B cell (primary cell): Measurements from ENCODE around the gene TEX261. TPM values are rescaled to one million over a fixed set of nuclear protein-coding genes. Genes with fewer than 3 reads are reported as not detected.
"Not testable (repeated sequence)": the region's sequence is repeated elsewhere in the genome, so short reads cannot be mapped to it uniquely, and the experiment has no call there.

Experiments used
- ATAC-seq: fragments of 200-7000 bp; cut with Tn5 transposase; one replicate; pipeline ENCODE4 v1.10.0; 2021; ENCODE audit warnings: low read depth, mild to moderate bottlenecking, moderate number of reproducible peaks, moderate library complexity
- CTCF ChIA-PET: fragments of 350-600 bp; sonication (Branson Sonifier 250); formaldehyde crosslinking; loops from one replicate; lab custom pipeline; 2021; ENCODE audit warnings: antibody characterized with exemption, inconsistent platforms; lab: Charles Lee
- POLR2A ChIA-PET: fragments of 350-600 bp; sonication (Branson Sonifier 250); formaldehyde crosslinking; loops from one replicate; lab custom pipeline; 2021; ENCODE audit warnings: antibody characterized with exemption; lab: Charles Lee
- DNase-seq: peaks from one replicate; pipeline ENCODE4 v3.0.0; 2013
- H2AFZ ChIP-seq: 2 replicates; pipeline ENCODE4 v1.6.1; 2012; ENCODE audit warnings: mild to moderate bottlenecking, low read depth, low read length; ENCODE audit not compliant: insufficient read depth, poor library complexity, severe bottlenecking
- H3K27ac ChIP-seq, 2 donors: 1 replicate in 1 of 2; 2 replicates in 1 of 2; pipeline ENCODE4 v1.5.1; 2012 to 2013; ENCODE audit warnings: low read length in 2 of 2, mild to moderate bottlenecking in 2 of 2, moderate library complexity in 1 of 2
- H3K27me3 ChIP-seq, 4 experiments: fragments of 200-600 bp in 1 of 4; sonication (generic) in 1 of 4; replicated peaks in 1 of 4; 1 replicate in 2 of 4; 2 replicates in 2 of 4; pipeline versions ENCODE4 v1.6.1 to v1.7.0; 2013 to 2016; ENCODE audit warnings: low read length in 3 of 4, mild to moderate bottlenecking in 2 of 4, mixed read lengths in 1 of 4, moderate library complexity in 1 of 4; ENCODE audit not compliant: insufficient read depth in 4 of 4, control insufficient read depth in 3 of 4; ENCODE audit errors: control extremely low read depth in 1 of 4
- H3K36me3 ChIP-seq, 2 experiments: replicated peaks in 1 of 2; 1 replicate in 1 of 2; 2 replicates in 1 of 2; pipeline versions ENCODE4 v1.6.1 to v1.7.1; 2013; ENCODE audit warnings: low read length in 1 of 2; ENCODE audit not compliant: insufficient read depth in 2 of 2, control insufficient read depth in 1 of 2; ENCODE audit errors: control extremely low read depth in 1 of 2, extremely low read depth in 1 of 2
- H3K4me1 ChIP-seq, 2 donors: fragments of 200-600 bp in 1 of 2; sonication (generic) in 1 of 2; 1 replicate in 1 of 2; 2 replicates in 1 of 2; pipeline versions ENCODE4 v1.5.1 to v1.6.1; 2013 to 2017; ENCODE audit warnings: low read length in 2 of 2; ENCODE audit not compliant: control insufficient read depth in 2 of 2, insufficient read depth in 2 of 2
- H3K4me2 ChIP-seq: replicated peaks from 2 replicates; pipeline ENCODE3; 2012; ENCODE audit warnings: mild to moderate bottlenecking, low read depth, low read length; ENCODE audit not compliant: poor library complexity, severe bottlenecking
- H3K4me3 ChIP-seq, 5 experiments: fragments of 200-600 bp in 1 of 5; sonication (generic) in 1 of 5; 1 replicate in 3 of 5; 2 replicates in 2 of 5; pipeline versions ENCODE4 v1.5.1 to v1.7.0; 2011 to 2016; ENCODE audit warnings: low read length in 4 of 5, mild to moderate bottlenecking in 4 of 5, low read depth in 2 of 5, control low read depth in 1 of 5, moderate library complexity in 1 of 5; ENCODE audit not compliant: insufficient read depth in 1 of 5; ENCODE audit errors: control extremely low read depth in 1 of 5, extremely low read depth in 1 of 5
- H3K79me2 ChIP-seq: fragments of 200-600 bp; sonication (generic); one replicate; pipeline ENCODE4 v1.6.0; 2016; ENCODE audit warnings: low read length; ENCODE audit not compliant: control insufficient read depth, insufficient read depth
- H3K9ac ChIP-seq: fragments of 200-600 bp; sonication (generic); 2 replicates; pipeline ENCODE4 v1.6.1; 2017; ENCODE audit warnings: mild to moderate bottlenecking, low read length, moderate library complexity
- H3K9me3 ChIP-seq, 3 donors: one replicate each; pipeline versions ENCODE4 v1.6.1 to v1.7.1; 2013; ENCODE audit warnings: low read length in 2 of 3; ENCODE audit not compliant: control insufficient read depth in 2 of 3, insufficient read depth in 1 of 3; ENCODE audit errors: control extremely low read depth in 1 of 3
- H4K20me1 ChIP-seq: 2 replicates; pipeline ENCODE4 v1.6.0; 2012; ENCODE audit warnings: mild to moderate bottlenecking, low read length; ENCODE audit not compliant: insufficient read depth, control insufficient read depth, poor library complexity, severe bottlenecking
- H3K27ac Mint-ChIP-seq: one replicate; pipeline ENCODE4 v1.8.0; 2021; ENCODE audit warnings: mixed read lengths
- H3K27me3 Mint-ChIP-seq: one replicate; pipeline ENCODE4 v1.8.0; 2021; ENCODE audit warnings: mixed read lengths
- H3K4me1 Mint-ChIP-seq: one replicate; pipeline ENCODE4 v1.8.0; 2021; ENCODE audit warnings: mixed read lengths
- H3K4me3 Mint-ChIP-seq: one replicate; pipeline ENCODE4 v1.8.0; 2021; ENCODE audit warnings: mixed read lengths
- H3K9me3 Mint-ChIP-seq: one replicate; pipeline ENCODE4 v1.8.0; 2022; ENCODE audit warnings: mixed read lengths; ENCODE audit not compliant: insufficient read depth
- EZH2 ChIP-seq: IDR thresholded peaks from 2 replicates; pipeline ENCODE4 v1.6.1; 2012; ENCODE audit warnings: borderline replicate concordance, low read depth, mild to moderate bottlenecking, moderate library complexity, low read length; ENCODE audit not compliant: insufficient read depth, poor library complexity, severe bottlenecking
- WGBS: methylation state at CpG from one replicate; pipeline ENCODE4 v1.1.5; 2013; ENCODE audit warnings: missing lambda C conversion rate; ENCODE audit not compliant: insufficient coverage; 5-methylcytosine and 5-hydroxymethylcytosine counted together
- intact Hi-C: fragments of 100-400 bp; cut with micrococcal nuclease; formaldehyde crosslinking; loops from one replicate; pipeline ENCODE4 v1.10.0; 2022
- polyA plus RNA-seq: library from polyadenylated mRNA; depleted of rRNA; stranded (reverse); fragments of >200 nt; gene quantifications from 2 replicates; pipeline ENCODE4 v1.2.3, GENCODE V29; 2012
- total RNA-seq, 2 donors: library from RNA; stranded (reverse); fragments of 120-200 nt in 1 of 2; gene quantifications; 1 replicate in 1 of 2; 2 replicates in 1 of 2; pipeline versions ENCODE4 v1.2.3 to v1.2.4, GENCODE V29; 2013 to 2022
- TF ChIP-seq, protein P1 (sequence below): fragments of 200-600 bp; IDR thresholded peaks from one replicate; pipeline ENCODE4 v1.8.0; 2022; ENCODE audit warnings: antibody characterized with exemption, mild to moderate bottlenecking

TEX261 gene
- total and polyA plus RNA-seq, 2 donors (not counting 1 experiment from before 2014, with no cell fraction given): 29.0 to 56.4 TPM

DNA sequence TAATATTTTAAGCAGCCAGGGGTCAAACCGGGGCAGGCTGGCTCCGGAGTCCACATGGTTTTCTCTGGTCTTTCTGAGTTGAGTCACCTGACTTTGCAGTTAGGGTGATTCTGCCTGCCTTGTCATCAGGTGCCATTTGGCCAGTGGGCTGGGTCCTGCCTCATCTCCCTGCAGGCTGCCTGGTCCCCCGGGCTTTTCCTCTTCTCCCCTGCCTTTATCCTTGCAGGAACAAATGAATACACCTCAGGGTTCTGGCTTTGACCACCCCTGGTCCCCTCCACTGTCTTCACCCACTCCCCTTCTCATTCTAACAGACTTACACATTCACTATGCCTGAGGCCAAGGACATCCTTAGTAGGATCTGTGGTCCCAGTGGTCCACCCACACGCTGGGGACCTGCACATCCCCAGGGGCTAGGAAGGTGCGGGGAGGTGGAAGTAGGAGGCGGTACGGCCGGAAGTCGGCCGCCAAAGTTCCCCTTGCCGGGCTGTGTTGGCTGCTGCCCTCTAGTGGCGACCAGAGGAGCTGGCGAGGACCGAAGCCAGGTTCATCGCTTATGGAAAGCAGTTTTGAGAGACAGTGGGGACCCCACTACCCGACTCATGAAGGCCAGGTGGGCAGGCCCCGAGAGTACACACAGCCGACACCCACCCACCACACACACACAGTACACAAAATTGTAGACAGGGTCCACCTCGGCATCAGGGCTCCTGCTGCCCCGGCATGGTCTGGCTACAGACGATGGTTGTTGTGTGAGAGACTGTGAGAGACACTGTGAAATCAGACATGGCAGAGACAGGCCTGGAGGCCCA is 6.3 kb upstream of the TEX261 start:
- Histone ChIP-seq H3K4me2 (peak overlapping the region; percentile 84), H3K79me2 (peaks cover 5% of the 10 kb centered on the region), H4K20me1 (no peaks in the 10 kb centered on the region), H3K27ac (peak overlapping the region in 1 of 2 donors; percentile 46), H3K9me3 (peaks cover 0 to 5% (median 0%) of the 10 kb centered on the region in 3 donors), H3K9ac (peak overlapping the region; percentile 60), H3K36me3 (no peaks in the 10 kb centered on the region), H3K27me3 (no peaks in the 10 kb centered on the region), H2AFZ (peak overlapping the region; percentile 96), H3K4me3 (peak overlapping the region in 4 of 5 experiments; percentile 31 to 76 (median 40)), H3K4me1 (peaks cover 4 to 11% of the 10 kb centered on the region in 2 donors)
- ChIA-PET POLR2A (interaction anchor here (0.7 to 1.1 kb wide), 2 partner anchors 23 to 130 kb away, joined by 3 read pairs; partner anchors contain the start of gene ANKRD53), CTCF (interaction anchor here (0.6 to 3.4 kb wide), 20 partner anchors 8 to 697 kb away, joined by 3 to 49 read pairs (median 4); partner anchors contain the start of genes ANKRD53, MCEE, MPHOSPH10 and NAGK)
- peak overlapping the region; percentile 53 for H3K27ac Mint-ChIP-seq
- ATAC-seq (peak; percentile 97), DNase-seq (peak; percentile 87)
- peak overlapping the region; percentile 69 for H3K4me3 Mint-ChIP-seq
- intact Hi-C loops: loop anchor here (1.0 kb wide), 2 partner anchors 24 to 36 kb away; no protein-coding TSS in a partner anchor
- H3K9me3 Mint-ChIP-seq: no peaks in the 10 kb centered on the region
- TF ChIP-seq, protein P1, sequence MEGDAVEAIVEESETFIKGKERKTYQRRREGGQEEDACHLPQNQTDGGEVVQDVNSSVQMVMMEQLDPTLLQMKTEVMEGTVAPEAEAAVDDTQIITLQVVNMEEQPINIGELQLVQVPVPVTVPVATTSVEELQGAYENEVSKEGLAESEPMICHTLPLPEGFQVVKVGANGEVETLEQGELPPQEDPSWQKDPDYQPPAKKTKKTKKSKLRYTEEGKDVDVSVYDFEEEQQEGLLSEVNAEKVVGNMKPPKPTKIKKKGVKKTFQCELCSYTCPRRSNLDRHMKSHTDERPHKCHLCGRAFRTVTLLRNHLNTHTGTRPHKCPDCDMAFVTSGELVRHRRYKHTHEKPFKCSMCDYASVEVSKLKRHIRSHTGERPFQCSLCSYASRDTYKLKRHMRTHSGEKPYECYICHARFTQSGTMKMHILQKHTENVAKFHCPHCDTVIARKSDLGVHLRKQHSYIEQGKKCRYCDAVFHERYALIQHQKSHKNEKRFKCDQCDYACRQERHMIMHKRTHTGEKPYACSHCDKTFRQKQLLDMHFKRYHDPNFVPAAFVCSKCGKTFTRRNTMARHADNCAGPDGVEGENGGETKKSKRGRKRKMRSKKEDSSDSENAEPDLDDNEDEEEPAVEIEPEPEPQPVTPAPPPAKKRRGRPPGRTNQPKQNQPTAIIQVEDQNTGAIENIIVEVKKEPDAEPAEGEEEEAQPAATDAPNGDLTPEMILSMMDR: peak; percentile 94
- TF ChIP-seq EZH2: no peak
- peaks cover 7% of the 10 kb centered on the region for H3K4me1 Mint-ChIP-seq
- H3K27me3 Mint-ChIP-seq: peaks cover 12% of the 10 kb centered on the region
- 13% methylated on average over 17 of the region's 21 CpGs for WGBS

DNA sequence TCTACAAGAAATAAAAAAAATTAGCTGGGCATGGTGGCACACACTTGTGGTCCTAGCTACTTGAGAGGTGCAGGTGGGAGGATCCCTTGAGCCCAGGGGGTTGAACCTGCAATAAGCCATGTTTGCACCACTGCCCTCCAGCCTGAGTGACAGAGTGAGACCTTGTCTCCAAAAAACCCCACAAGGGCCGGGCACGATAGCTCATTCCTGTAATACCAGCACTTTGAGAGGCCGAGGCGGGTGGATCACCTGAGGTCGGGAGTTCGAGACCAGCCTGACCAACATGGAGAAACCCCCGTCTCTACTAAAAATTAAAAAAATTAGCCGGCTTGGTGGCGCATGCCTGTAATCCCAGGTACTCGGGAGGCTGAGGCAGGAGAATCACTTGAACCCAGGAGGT is 5.3 kb upstream of the TEX261 start:
- ATAC-seq, H4K20me1 ChIP-seq, POLR2A ChIA-PET, H3K4me3 ChIP-seq, H3K9ac ChIP-seq, intact Hi-C loops, H3K9me3 Mint-ChIP-seq, H3K27ac ChIP-seq, H3K27me3 Mint-ChIP-seq, H2AFZ ChIP-seq, H3K27ac Mint-ChIP-seq, H3K4me3 Mint-ChIP-seq, H3K36me3 ChIP-seq, H3K27me3 ChIP-seq, H3K9me3 ChIP-seq, DNase-seq, H3K4me2 ChIP-seq: not testable (repeated sequence)
- H3K79me2 ChIP-seq: peaks cover 12% of the 10 kb centered on the region
- H3K4me1 Mint-ChIP-seq: peaks cover 15% of the 10 kb centered on the region
- CTCF ChIA-PET: interaction anchor here (0.6 to 3.4 kb wide), 7 partner anchors 12 to 131 kb away, joined by 3 to 49 read pairs (median 4); partner anchors contain the start of genes MCEE, MPHOSPH10 and NAGK
- 100% methylated on average over 2 of the region's 10 CpGs for WGBS
- peaks cover 10 to 17% of the 10 kb centered on the region in 2 donors for H3K4me1 ChIP-seq
